Thyroid gland (tissue), 4 donors: ENCODE data around the gene BEND3. TPM values are rescaled to one million over a fixed set of nuclear protein-coding genes. Genes with fewer than 3 reads are reported as not detected.
"Not testable (repeated sequence)": the region's sequence is repeated elsewhere in the genome, so short reads cannot be mapped to it uniquely, and the experiment has no call there.

Experiments
- DNase-seq, 2 donors: peaks; one replicate each; pipeline ENCODE4 v3.0.0-alpha.2; 2019
- H3K27ac ChIP-seq, 3 donors: fragments of 200-600 bp; sonication (generic); 1 replicate in 2 of 3; 2 replicates in 1 of 3; pipeline ENCODE4 v1.5.1; 2016 to 2019; ENCODE audit warnings: mild to moderate bottlenecking in 1 of 3, moderate library complexity in 1 of 3
- H3K27me3 ChIP-seq: fragments of 200-600 bp; sonication (generic); one replicate; pipeline ENCODE4 v1.5.1; 2019
- H3K36me3 ChIP-seq, 2 donors: fragments of 200-600 bp; sonication (generic); one replicate each; pipeline ENCODE4 v1.5.1; 2016 to 2019
- H3K4me1 ChIP-seq, 2 donors: fragments of 200-600 bp; sonication (generic); one replicate each; pipeline ENCODE4 v1.5.1; 2017 to 2019
- H3K4me3 ChIP-seq, 3 donors: fragments of 200-600 bp; sonication (generic); replicated peaks in 1 of 3; 1 replicate in 2 of 3; 2 replicates in 1 of 3; pipeline ENCODE4 v1.5.1; 2016; ENCODE audit warnings: mild to moderate bottlenecking in 1 of 3
- H3K9me3 ChIP-seq: fragments of 200-600 bp; sonication (generic); one replicate; pipeline ENCODE4 v1.5.1; 2017
- CTCF ChIP-seq, 6 experiments: fragments of 200-600 bp in 3 of 6; fragments of 450-650 bp in 3 of 6; sonication (generic) in 3 of 6; IDR thresholded peaks; one replicate each; pipeline ENCODE4 v1.5.1; 2016 to 2019; ENCODE audit warnings: antibody characterized with exemption in 6 of 6, mild to moderate bottlenecking in 2 of 6, inconsistent platforms in 1 of 6, moderate library complexity in 1 of 6
- POLR2A ChIP-seq, 2 donors: fragments of 450-650 bp; IDR thresholded peaks; one replicate each; pipeline ENCODE4 v1.6.1; 2017; ENCODE audit warnings: antibody characterized with exemption in 2 of 2, mild to moderate bottlenecking in 2 of 2, moderate library complexity in 1 of 2
- WGBS, 2 donors: methylation state at CpG; one replicate each; pipeline ENCODE4 v1.1.5; 2017; 5-methylcytosine and 5-hydroxymethylcytosine counted together
- intact Hi-C: fragments of 100-400 bp; cut with DNase I; formaldehyde crosslinking; loops from one replicate; pipeline ENCODE4 v1.15.1; 2023
- total RNA-seq, 4 donors: library from RNA; depleted of rRNA; stranded (reverse); fragments of >200 nt; gene quantifications; one replicate each; pipeline ENCODE4 v1.2.3, GENCODE V29; 2016

The BEND3 gene
- total RNA-seq, 4 donors from 2014 or later, result 2.5 to 5.9 (median 2.7) TPM

GRCh38 chr6:107101686-107102413 lies 13.5 kb downstream of the BEND3 start:
- DNase-seq, result no peak
- TF ChIP-seq CTCF (IDR thresholded peaks at IDR 0.05), result no peak
- TF ChIP-seq POLR2A (IDR thresholded peaks at IDR 0.05), result no peak
- WGBS, 2 donors, result 76 to 83% methylated on average over 9 of the region's 9 CpGs
- H3K4me1 ChIP-seq, result peaks cover 0 to 10% of the 10 kb centered on the region in 2 donors
- no peak overlapping the region for H3K4me3 ChIP-seq
- no peaks in the 10 kb centered on the region for H3K36me3 ChIP-seq
- H3K9me3 ChIP-seq, result no peaks in the 10 kb centered on the region
- no peak overlapping the region for H3K27ac ChIP-seq
- intact Hi-C loops, result no loop called here
- H3K27me3 ChIP-seq, result no peaks in the 10 kb centered on the region

GRCh38 chr6:107101211-107101610 lies 14.1 kb downstream of the BEND3 start:
- Histone ChIP-seq H3K4me3 (no peak overlapping the region), H3K9me3 (no peaks in the 10 kb centered on the region), H3K27me3 (no peaks in the 10 kb centered on the region), H3K27ac (no peak overlapping the region), H3K36me3 (no peaks in the 10 kb centered on the region), H3K4me1 (peaks cover 0 to 10% of the 10 kb centered on the region in 2 donors)
- intact Hi-C loops, result no loop called here
- no peak for DNase-seq
- TF ChIP-seq POLR2A (IDR thresholded peaks at IDR 0.05), result no peak
- TF ChIP-seq CTCF (IDR thresholded peaks at IDR 0.05), result no peak

- DNase-seq, result no peak
- H3K4me3 ChIP-seq, result no peak overlapping the region
- 85 to 89% methylated on average over 10 to 14 of the region's 14 CpGs for WGBS, 2 donors
- intact Hi-C loops, result no loop called here
- TF ChIP-seq CTCF (IDR thresholded peaks at IDR 0.05), result no peak
- no peak for TF ChIP-seq POLR2A (IDR thresholded peaks at IDR 0.05)
- H3K9me3 ChIP-seq, result no peaks in the 10 kb centered on the region
- no peaks in the 10 kb centered on the region for H3K36me3 ChIP-seq
- peaks cover 0 to 10% of the 10 kb centered on the region in 2 donors for H3K4me1 ChIP-seq
- H3K27me3 ChIP-seq, result no peaks in the 10 kb centered on the region
- H3K27ac ChIP-seq, result no peak overlapping the region
Observed at GRCh38 chr6:107098436-107099307, 16.6 kb downstream of the BEND3 start.

GRCh38 chr6:107084459-107084858 lies 30.9 kb downstream of the BEND3 start:
- intact Hi-C loops, H3K27ac ChIP-seq, H3K27me3 ChIP-seq, H3K9me3 ChIP-seq, DNase-seq, H3K4me1 ChIP-seq, H3K4me3 ChIP-seq, H3K36me3 ChIP-seq: not testable (repeated sequence)
- 95 to 96% methylated on average over 7 of the region's 7 CpGs for WGBS, 2 donors

GRCh38 chr6:107083921-107084320 lies 31.4 kb downstream of the BEND3 start:
- Histone ChIP-seq H3K36me3 (no peaks in the 10 kb centered on the region), H3K4me3 (no peak overlapping the region), H3K27ac (no peak overlapping the region), H3K4me1 (no peaks in the 10 kb centered on the region), H3K27me3 (no peaks in the 10 kb centered on the region), H3K9me3 (no peaks in the 10 kb centered on the region)
- intact Hi-C loops, result no loop called here
- no peak for DNase-seq
- TF ChIP-seq POLR2A (IDR thresholded peaks at IDR 0.05), result no peak
- TF ChIP-seq CTCF (IDR thresholded peaks at IDR 0.05), result no peak
- WGBS, 2 donors, result 86 to 94% methylated on average over 5 to 6 of the region's 6 CpGs
